Common myeloid progenitor, CD34-positive (primary cell): ENCODE data around the gene PRKCE.
"Not testable (repeated sequence)": the region's sequence is repeated elsewhere in the genome, so short reads cannot be mapped to it uniquely, and the experiment has no call there.

ENCODE experiments used
- CTCF ChIA-PET: fragments of 350-600 bp; sonication (Branson Sonifier 250); formaldehyde crosslinking; loops from one replicate; lab custom pipeline; 2021; ENCODE audit warnings: antibody characterized with exemption; lab: Charles Lee
- POLR2A ChIA-PET: fragments of 350-600 bp; sonication (Branson Sonifier 250); formaldehyde crosslinking; loops from one replicate; lab custom pipeline; 2021; ENCODE audit warnings: antibody characterized with exemption; lab: Charles Lee
- DNase-seq, 3 donors: peaks; one replicate each; pipeline versions ENCODE4 v3.0.0 to v3.0.0-alpha.2; 2013
- H3K27ac ChIP-seq, 2 experiments: 1 replicate in 1 of 2; 2 replicates in 1 of 2; pipeline ENCODE4 v1.7.0; 2013; ENCODE audit warnings: inconsistent platforms in 2 of 2, low read length in 2 of 2, mild to moderate bottlenecking in 2 of 2, low read depth in 1 of 2, moderate library complexity in 1 of 2; ENCODE audit not compliant: severe bottlenecking in 2 of 2, insufficient read depth in 1 of 2, poor library complexity in 1 of 2
- H3K27me3 ChIP-seq, 5 experiments: replicated peaks in 2 of 5; 1 replicate in 3 of 5; 2 replicates in 2 of 5; pipeline versions ENCODE4 v1.6.1 to v1.7.0; 2013; ENCODE audit warnings: low read length in 4 of 5, mild to moderate bottlenecking in 2 of 5, moderate library complexity in 2 of 5, inconsistent platforms in 1 of 5; ENCODE audit not compliant: insufficient read depth in 5 of 5, control insufficient read depth in 4 of 5
- H3K36me3 ChIP-seq, 4 experiments: 1 replicate in 2 of 4; 2 replicates in 2 of 4; pipeline versions ENCODE4 v1.6.1 to v1.7.0; 2013; ENCODE audit warnings: low read length in 3 of 4, control low read depth in 1 of 4, mild to moderate bottlenecking in 1 of 4; ENCODE audit not compliant: control insufficient read depth in 4 of 4, insufficient read depth in 4 of 4
- H3K4me1 ChIP-seq, 4 experiments: 1 replicate in 3 of 4; 2 replicates in 1 of 4; pipeline versions ENCODE4 v1.6.1 to v1.7.1; 2013; ENCODE audit warnings: low read length in 3 of 4, mild to moderate bottlenecking in 3 of 4, control low read depth in 1 of 4, inconsistent platforms in 1 of 4, moderate library complexity in 1 of 4; ENCODE audit not compliant: control insufficient read depth in 4 of 4, insufficient read depth in 4 of 4; ENCODE audit errors: control extremely low read depth in 1 of 4
- H3K4me3 ChIP-seq, 7 experiments: 1 replicate in 4 of 7; 2 replicates in 3 of 7; pipeline versions ENCODE4 v1.5.1 to v1.7.0; 2013; ENCODE audit warnings: mild to moderate bottlenecking in 7 of 7, low read length in 6 of 7, moderate library complexity in 6 of 7, inconsistent platforms in 2 of 7, low read depth in 2 of 7, control low read depth in 1 of 7; ENCODE audit not compliant: insufficient read depth in 4 of 7, control insufficient read depth in 1 of 7; ENCODE audit errors: extremely low read depth in 1 of 7
- H3K9me3 ChIP-seq, 5 experiments: 1 replicate in 4 of 5; 2 replicates in 1 of 5; pipeline versions ENCODE4 v1.6.1 to v1.7.1; 2013; ENCODE audit warnings: low read length in 4 of 5, mild to moderate bottlenecking in 2 of 5, inconsistent platforms in 1 of 5, low read depth in 1 of 5, moderate library complexity in 1 of 5; ENCODE audit not compliant: control insufficient read depth in 4 of 5, insufficient read depth in 2 of 5; ENCODE audit errors: control extremely low read depth in 1 of 5
- WGBS: methylation state at CpG from one replicate; pipeline ENCODE4 v1.1.5; 2013; ENCODE audit not compliant: insufficient coverage; 5-methylcytosine and 5-hydroxymethylcytosine counted together

The PRKCE gene

DNA sequence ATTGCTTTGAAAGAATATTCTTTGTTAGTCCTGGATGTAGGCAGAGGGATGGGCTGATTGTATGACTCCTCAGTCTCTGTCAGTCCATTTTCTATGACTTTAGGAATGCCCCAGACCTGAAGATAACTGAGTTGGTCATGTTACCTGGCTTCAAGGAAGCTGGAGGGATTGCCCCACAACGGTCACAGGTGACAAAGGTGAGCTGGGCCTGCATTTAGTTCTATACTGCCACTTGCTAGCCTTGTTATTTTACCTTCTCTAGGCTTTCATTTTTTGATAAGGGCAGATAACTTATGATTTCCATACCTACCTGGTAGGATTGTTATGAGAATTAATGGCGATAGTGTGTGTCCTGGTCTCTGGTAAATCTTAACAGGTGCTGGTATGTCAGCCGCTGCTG is 260.1 kb downstream of the PRKCE start:
- Histone ChIP-seq H3K36me3 (no peaks in the 10 kb centered on the region), H3K4me3 (no peak overlapping the region), H3K4me1 (peaks cover 0 to 24% (median 16%) of the 10 kb centered on the region in 4 experiments), H3K27ac (no peak overlapping the region), H3K9me3 (no peaks in the 10 kb centered on the region), H3K27me3 (no peaks in the 10 kb centered on the region)
- DNase-seq: no peak
- WGBS: 100% methylated on average over 1 of the region's 3 CpGs
- ChIA-PET POLR2A (no interaction called here), CTCF (interaction anchor here (0.6 to 2.0 kb wide), 5 partner anchors 10 to 262 kb away, joined by 3 to 6 read pairs (median 3); no protein-coding TSS in a partner anchor)

DNA sequence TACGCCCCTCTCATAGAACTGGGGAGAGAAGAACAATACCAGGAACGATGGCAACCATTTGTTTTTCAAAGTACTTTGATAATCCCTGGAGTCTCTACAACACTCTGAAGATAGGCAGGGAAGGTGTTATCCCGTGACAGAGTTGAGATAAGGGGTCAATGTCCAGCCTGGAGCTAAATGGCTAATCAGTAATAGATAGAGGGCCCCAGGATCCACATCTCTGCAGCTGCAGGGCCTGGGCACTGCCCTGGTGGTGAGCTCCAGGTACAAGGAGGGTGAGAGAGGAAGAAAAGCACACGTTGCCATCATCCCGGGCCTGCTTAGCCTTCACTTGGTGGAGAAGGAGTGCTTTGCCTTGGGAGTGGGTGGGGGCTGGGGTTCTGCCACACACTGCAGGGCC is 260.6 kb downstream of the PRKCE start:
- Histone ChIP-seq H3K9me3 (no peaks in the 10 kb centered on the region), H3K27me3 (no peaks in the 10 kb centered on the region), H3K27ac (no peak overlapping the region), H3K36me3 (no peaks in the 10 kb centered on the region), H3K4me3 (no peak overlapping the region), H3K4me1 (peaks cover 0 to 24% (median 16%) of the 10 kb centered on the region in 4 experiments)
- DNase-seq: no peak
- CTCF ChIA-PET: interaction anchor here (0.6 to 2.0 kb wide), 5 partner anchors 9 to 262 kb away, joined by 3 to 6 read pairs (median 4); no protein-coding TSS in a partner anchor
- 96% methylated on average over 2 of the region's 5 CpGs for WGBS
- POLR2A ChIA-PET: no interaction called here

DNA sequence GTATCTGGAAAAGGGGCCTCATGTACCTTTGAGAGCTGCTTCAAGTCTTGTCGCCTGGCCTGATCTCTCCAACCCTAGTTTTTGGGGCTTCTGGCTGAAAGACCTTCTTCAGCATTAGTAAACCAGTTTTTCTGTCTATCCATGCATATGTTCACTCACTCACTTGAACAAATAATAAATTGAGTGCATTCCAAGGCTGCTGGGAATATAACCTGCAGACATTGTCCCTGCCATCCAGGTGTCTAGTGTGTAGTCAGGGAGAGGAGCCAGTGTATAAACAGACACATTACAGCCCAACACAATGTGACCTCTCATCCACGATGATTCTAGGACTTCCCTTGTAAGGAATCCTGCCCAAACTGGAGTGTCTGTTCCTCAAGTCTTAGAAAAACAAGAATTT is 262.1 kb downstream of the PRKCE start:
- Histone ChIP-seq H3K4me3 (no peak overlapping the region), H3K27me3 (no peaks in the 10 kb centered on the region), H3K36me3 (no peaks in the 10 kb centered on the region), H3K27ac (no peak overlapping the region), H3K9me3 (no peaks in the 10 kb centered on the region), H3K4me1 (peaks cover 2 to 30% (median 22%) of the 10 kb centered on the region in 4 experiments)
- CTCF ChIA-PET: interaction anchor here (0.7 to 1.4 kb wide), 5 partner anchors 8 to 133 kb away, joined by 3 to 5 read pairs (median 3); no protein-coding TSS in a partner anchor
- 94% methylated on average over 2 of the region's 2 CpGs for WGBS
- POLR2A ChIA-PET: no interaction called here
- DNase-seq: no peak

DNA sequence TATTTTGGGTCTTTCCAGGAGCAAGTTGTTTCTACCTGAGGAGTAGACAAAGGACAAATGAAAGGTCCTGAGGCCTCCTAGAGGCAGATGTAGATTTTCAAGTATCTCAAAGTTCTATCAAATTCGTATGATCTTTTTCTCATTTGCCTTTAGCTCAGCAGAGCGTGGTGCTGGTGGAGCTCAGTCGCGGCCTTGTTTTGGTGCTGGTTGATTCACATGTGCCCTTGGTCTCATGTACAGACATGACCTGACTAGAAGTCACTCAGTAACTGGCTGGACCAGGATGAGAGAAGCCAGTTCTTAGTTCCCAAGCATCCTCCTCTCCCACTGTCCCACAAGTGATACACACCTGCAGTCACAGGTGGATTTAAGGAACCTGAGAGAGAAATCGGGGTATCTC is 264.0 kb downstream of the PRKCE start:
- Histone ChIP-seq H3K4me3 (no peak overlapping the region), H3K27me3 (no peaks in the 10 kb centered on the region), H3K27ac (no peak overlapping the region), H3K4me1 (peaks cover 8 to 35% (median 28%) of the 10 kb centered on the region in 4 experiments), H3K36me3 (no peaks in the 10 kb centered on the region), H3K9me3 (no peaks in the 10 kb centered on the region)
- no peak for DNase-seq
- POLR2A ChIA-PET: no interaction called here
- CTCF ChIA-PET: interaction anchor here (0.6 to 0.9 kb wide), 2 partner anchors 73 to 213 kb away, joined by 3 read pairs; no protein-coding TSS in a partner anchor
- 95% methylated on average over 4 of the region's 5 CpGs for WGBS

DNA sequence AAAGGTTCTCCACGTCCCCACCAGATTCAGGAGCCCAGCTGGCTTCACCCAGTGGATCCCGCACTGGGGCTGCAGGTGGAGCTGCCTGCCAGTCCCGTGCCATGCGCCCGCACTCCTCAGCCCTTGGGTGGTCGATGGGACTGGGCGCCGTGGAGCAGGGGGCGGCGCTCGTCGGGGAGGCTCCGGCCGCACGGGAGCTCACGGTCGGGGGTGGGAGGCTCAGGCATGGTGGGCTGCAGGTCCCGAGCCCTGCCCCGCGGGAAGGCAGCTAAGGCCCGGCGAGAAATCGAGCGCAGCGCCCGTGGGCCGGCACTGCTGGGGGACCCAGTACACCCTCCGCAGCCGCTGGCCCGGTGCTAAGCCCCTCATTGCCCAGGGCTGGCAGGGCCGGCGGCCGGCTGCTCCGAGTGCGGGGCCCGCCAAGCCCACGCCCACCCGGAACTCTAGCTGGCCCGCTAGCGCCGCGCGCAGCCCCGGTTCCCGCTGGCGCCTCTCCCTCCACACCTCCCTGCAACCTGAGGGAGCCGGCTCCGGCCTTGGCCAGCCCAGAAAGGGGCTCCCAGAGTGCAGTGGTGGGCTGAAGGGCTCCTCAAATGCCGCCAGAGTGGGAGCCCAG is 266.2 kb downstream of the PRKCE start:
- H3K27me3 ChIP-seq, H3K4me3 ChIP-seq, POLR2A ChIA-PET, DNase-seq, H3K36me3 ChIP-seq, H3K27ac ChIP-seq, H3K9me3 ChIP-seq: not testable (repeated sequence)
- CTCF ChIA-PET: interaction anchor here (0.9 to 1.6 kb wide), 4 partner anchors 15 to 139 kb away, joined by 3 to 7 read pairs (median 4); no protein-coding TSS in a partner anchor
- WGBS: 98% methylated on average over 24 of the region's 49 CpGs
- H3K4me1 ChIP-seq: peaks cover 8 to 46% (median 35%) of the 10 kb centered on the region in 4 experiments

DNA sequence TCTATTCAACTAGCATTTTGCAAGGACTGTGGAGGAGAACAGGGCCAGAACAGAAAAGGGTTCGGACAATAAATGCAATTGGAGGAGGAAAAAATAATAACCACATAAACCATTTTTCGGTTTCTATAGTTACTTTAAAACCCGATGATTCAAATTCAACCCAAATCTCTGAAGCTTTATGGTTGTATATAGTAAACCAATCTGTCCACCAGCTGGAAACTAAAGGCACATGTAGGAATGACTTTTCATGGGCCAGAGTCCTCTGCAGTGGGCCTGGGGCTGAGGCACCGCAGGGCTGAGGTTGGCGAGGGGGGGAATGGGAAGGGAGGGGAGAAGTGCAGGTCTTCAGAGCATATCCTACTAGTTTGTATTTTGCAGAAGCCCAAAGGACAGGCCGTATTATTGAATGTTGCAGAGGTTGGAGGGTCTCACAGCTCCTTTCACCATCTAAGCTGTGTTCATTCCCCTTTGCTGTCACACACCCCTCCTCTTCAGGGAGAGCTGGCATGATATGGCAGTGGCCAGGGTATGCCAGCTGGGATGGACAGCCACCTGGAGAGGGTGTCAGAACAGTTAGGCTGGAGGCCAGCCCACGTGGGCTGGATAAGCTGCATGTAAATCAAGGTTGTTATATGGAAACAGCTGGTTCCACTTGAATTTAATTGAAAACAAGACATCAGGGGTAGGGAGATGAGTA is 267.1 kb downstream of the PRKCE start:
- Histone ChIP-seq H3K27me3 (no peaks in the 10 kb centered on the region), H3K4me3 (peak overlapping the region in 1 of 7 experiments; percentile 7), H3K27ac (peak overlapping the region in 1 of 2 experiments; percentile 52), H3K4me1 (peaks cover 8 to 46% (median 35%) of the 10 kb centered on the region in 4 experiments), H3K36me3 (no peaks in the 10 kb centered on the region), H3K9me3 (no peaks in the 10 kb centered on the region)
- ChIA-PET CTCF (interaction anchor here (0.8 to 1.1 kb wide), 6 partner anchors 10 to 348 kb away, joined by 3 to 4 read pairs (median 3); no protein-coding TSS in a partner anchor), POLR2A (no interaction called here)
- 19% methylated on average over 2 of the region's 7 CpGs for WGBS
- DNase-seq: no peak
